ENCODE data around the gene VASN. TPM values are rescaled to one million over a fixed set of nuclear protein-coding genes. Genes with fewer than 3 reads are reported as not detected.
A peak's percentile ranks its signal among the peaks of the same experiment; 100 is the strongest.

Gene VASN
- total RNA-seq, 1 donor from 2014 or later, result 33.7 TPM

DNA sequence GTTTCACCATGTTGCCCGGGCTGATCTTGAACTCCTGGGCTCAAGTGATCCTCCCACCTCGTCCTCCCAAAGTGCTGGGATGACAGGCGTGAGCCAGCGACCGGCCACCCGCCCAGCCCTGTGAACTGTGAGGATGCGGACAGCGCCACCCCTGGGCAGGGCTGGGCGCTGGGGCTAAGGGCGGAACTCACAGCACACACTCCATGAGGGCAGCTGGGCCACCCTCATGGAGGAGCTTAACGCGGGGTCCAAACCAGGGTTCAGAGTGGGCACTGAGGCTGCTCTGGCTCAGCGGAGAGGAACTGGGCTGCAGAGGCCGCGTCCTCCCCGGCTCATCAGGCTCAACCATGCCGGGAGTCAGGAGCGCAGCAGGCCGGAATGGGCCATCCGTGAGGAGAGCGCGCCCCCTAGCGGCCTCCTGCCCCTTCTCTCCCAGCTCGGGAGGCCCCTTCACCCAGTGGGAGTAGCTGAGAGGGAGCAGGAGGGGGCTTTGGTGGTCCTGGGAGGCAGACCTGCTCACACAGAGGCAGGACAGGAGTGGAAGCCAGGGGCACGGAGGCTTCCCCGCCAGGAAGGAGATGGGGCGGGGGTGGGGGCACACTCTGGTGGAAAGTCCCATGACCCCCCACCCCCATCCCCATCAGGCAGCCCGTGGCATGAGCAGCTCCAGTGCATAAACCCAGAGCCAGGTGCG, 30.9 kb downstream of the VASN start:
- H3K4me3 ChIP-seq (ENCODE audit: low read depth, low read length), result no peak overlapping the region
- TF ChIP-seq, protein P1, sequence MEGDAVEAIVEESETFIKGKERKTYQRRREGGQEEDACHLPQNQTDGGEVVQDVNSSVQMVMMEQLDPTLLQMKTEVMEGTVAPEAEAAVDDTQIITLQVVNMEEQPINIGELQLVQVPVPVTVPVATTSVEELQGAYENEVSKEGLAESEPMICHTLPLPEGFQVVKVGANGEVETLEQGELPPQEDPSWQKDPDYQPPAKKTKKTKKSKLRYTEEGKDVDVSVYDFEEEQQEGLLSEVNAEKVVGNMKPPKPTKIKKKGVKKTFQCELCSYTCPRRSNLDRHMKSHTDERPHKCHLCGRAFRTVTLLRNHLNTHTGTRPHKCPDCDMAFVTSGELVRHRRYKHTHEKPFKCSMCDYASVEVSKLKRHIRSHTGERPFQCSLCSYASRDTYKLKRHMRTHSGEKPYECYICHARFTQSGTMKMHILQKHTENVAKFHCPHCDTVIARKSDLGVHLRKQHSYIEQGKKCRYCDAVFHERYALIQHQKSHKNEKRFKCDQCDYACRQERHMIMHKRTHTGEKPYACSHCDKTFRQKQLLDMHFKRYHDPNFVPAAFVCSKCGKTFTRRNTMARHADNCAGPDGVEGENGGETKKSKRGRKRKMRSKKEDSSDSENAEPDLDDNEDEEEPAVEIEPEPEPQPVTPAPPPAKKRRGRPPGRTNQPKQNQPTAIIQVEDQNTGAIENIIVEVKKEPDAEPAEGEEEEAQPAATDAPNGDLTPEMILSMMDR (conservative IDR thresholded peaks at IDR 0.05; ENCODE audit: low read depth, low read length), result peak; percentile 78
- no peak for DNase-seq (ENCODE audit: low read depth)

GRCh38 chr16:4403133-4403949, 31.7 kb downstream of the VASN start:
- H3K4me3 ChIP-seq (ENCODE audit: low read depth, low read length), result no peak overlapping the region
- no peak for DNase-seq (ENCODE audit: low read depth)
- TF ChIP-seq, protein P1 (conservative IDR thresholded peaks at IDR 0.05; ENCODE audit: low read depth, low read length), result no peak

- TF ChIP-seq, protein P1 (conservative IDR thresholded peaks at IDR 0.05; ENCODE audit: low read depth, low read length), result peak; percentile 89
- no peak overlapping the region for H3K4me3 ChIP-seq (ENCODE audit: low read depth, low read length)
- no peak for DNase-seq (ENCODE audit: low read depth)
Measured at GRCh38 chr16:4404247-4404966, 32.8 kb downstream of the VASN start.

DNA sequence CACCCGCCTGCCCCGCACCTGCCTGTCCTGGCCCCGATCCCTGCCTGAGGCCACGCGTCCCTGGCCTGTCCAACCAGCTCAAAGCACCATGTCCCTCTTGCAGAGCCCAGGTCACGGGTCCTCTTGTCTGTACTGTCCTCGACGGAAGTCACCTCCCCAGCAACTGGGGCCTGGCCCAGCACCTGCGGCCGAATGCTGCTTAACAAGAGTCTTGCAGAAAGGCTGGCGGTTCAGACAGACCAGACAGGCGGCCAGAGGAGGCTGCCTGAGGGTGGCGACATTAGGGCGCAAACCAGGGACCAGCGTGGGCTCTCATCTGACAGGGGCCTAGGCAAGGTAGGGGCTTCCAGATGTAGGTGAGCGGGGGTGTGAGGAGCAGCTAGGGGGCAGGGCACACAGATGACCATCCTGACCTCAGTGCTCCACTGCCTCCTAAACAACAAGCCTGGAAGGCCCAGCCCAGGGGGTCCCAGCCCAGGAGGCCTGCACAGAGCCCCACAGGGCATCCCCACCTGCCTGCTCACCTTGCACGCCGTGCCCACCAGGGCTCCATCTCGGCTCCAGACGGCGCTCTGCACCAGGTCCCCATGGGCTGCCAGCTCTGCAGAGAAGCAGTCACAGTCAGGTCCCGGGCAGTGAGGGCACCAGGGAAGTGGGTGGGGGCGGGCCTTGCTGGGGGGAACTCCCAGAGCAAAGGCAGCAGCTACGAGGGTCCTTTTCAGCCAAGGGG, 33.5 kb downstream of the VASN start:
- DNase-seq (ENCODE audit: low read depth), result no peak
- TF ChIP-seq, protein P1 (conservative IDR thresholded peaks at IDR 0.05; ENCODE audit: low read depth, low read length), result no peak

DNA sequence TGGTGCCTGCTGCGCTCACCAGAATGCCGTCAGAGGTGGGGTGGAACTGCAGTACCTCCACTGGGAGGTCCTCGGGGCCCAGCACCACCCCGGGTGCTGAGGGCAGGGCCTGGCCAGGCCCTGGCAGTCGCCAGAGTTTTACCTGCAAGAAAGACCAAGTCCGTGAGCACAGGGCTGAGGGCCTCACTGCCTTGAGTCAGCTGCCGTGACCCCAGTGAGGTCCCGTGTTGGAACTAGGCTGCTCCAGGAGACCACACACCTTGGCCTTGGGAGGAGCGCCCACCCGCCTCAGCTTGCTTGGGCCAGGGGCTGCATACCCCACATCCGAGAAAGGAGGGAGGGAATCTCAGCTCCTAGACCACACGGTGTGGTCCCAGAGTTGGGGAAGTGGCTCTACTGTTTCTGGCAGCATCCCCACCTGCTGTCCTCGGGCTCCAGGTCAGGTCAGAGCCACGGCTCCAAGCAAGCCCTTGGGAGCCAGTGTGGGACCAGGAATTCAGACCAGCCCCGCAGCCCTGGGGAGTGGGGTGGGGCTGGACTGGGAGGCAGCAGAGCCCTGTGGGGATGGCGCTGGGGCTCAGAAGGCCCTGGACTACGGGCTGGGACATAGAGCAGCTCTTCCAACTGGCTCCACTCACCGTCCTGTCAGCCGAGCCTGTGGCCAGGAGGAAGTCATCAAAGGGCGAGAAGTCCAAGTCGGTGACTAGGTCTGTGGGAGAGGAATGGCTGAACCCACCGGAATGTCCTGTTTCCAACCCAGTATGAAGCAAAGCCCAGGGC, 36.1 kb downstream of the VASN start:
- no peak overlapping the region for H3K4me3 ChIP-seq (ENCODE audit: low read depth, low read length)
- no peak for DNase-seq (ENCODE audit: low read depth)
- TF ChIP-seq, protein P1 (conservative IDR thresholded peaks at IDR 0.05; ENCODE audit: low read depth, low read length), result no peak

More for the DNA sequence above, 33.5 kb downstream of the VASN start:
- no peak overlapping the region for H3K4me3 ChIP-seq (ENCODE audit: low read depth, low read length)

DNA sequence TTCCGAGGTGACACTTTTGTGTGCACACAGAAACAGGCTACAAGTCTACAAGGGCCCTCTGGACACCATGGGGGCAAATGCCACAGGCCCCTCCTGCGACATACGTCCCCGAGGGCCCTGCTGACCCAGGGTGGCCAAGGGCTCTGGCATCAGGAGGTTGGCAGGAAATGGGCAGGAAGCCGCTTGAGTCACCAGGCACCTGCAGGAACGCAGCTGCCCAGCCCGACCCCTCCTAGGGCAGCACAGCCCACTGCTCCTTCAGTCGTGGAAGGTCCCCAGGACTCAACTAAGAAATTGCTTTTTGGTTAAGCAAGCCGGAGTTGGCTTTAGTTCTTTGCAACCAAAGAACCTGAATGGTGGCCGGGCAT, 36.7 kb downstream of the VASN start:
- no peak overlapping the region for H3K4me3 ChIP-seq (ENCODE audit: low read depth, low read length)
- TF ChIP-seq, protein P1 (conservative IDR thresholded peaks at IDR 0.05; ENCODE audit: low read depth, low read length), result no peak
- no peak for DNase-seq (ENCODE audit: low read depth)
